ENCODE data around the gene E2F2.
A peak's percentile ranks its signal among the peaks of the same experiment; 100 is the strongest.
"Not testable (repeated sequence)": the region's sequence is repeated elsewhere in the genome, so short reads cannot be mapped to it uniquely, and the experiment has no call there.

The E2F2 gene

GRCh38 chr1:23545851-23546250, 14.8 kb upstream of the E2F2 start:
- no peak for DNase-seq

DNA sequence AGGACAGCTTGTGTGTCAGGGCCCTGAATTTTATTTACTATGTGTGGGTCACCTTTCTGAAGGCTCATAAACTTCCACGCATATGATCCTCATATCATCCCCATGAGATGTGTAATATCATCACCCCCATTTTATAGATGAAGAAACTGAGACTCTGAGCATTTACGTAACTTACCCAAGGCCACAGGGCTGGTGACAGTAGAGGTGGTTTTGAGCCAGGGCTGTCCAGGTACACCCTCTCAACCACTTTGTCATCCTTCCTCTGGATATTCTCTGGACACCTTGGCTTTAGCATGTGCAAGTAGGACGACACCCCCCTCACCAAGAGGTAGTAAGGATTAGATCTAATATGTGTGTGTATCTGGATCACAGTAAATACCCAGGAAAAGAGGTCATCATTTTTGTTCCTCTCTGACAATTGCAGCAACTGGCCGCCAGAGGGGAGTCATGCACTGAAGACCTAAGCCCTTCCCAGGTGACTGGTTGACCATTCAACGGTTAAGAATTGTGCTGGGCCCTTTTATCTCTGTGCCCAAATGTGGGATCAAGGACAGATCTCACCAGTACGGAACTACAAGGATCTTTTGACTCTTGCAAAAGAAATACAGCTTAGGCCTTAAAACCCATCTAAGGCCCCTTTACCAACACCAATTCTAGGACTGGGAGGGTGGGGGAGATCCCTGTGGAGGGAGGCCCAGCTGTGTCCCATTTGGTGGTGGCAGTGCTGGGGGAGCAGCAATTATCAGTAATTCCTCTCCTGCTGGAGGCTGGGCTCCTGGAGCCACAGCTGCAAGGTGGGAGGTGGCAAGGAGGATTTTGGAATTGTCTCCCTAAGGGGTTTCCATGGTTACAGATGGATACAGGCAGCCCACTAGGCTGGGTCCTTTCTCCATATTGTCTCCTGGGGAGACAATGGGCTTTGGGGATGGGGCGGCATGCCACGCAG, 13.7 kb upstream of the E2F2 start:
- peak; percentile 79 for DNase-seq

GRCh38 chr1:23543707-23544443, 12.8 kb upstream of the E2F2 start:
- no peak for DNase-seq

DNA sequence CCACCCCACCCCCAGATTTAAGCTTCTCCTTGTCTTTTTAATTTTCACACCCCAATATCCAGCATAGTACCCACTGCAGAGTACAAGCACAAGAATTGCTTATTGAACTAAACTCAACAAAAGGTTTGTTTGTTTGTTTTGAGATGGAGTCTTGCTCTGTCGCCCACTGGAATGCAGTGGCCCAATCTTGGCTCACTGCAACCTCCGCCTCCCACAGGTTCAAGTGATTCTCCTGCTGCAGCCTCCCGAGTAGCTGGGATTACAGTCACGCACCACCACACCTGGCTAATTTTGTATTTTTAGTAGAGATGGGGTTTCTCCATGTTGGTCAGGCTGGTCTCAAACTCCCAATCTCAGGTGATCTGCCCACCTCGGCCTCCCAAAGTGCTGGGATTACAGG, 11.9 kb upstream of the E2F2 start:
- not testable (repeated sequence) for DNase-seq

DNA sequence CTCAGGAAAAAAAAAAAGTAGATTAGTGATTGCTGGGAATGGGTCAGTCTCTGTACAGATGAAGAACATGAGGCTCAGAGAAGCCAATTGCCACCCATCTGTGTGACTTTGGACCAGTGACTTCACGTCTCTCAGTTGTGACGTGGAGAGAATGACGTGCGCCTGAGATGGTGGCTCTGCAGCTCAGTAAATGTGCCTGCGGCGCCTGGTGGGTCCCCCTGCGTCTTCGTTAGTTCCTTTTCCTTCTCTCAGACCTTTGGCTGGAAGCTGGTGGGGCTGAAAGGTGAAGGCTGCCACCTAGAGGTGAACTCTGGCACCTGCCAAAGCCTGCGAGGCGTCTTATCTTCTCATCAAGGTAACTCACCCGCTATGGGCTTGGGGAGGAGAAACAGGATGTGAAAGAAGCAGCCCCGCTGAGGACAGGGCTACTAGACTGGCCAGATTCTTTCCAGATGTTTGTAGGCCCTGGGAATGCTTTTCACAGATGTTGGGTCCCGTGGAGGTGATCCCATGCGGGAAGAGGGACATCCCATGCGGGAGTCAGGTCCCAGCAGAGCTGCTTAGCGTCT, 8.7 kb upstream of the E2F2 start:
- DNase-seq = peak; percentile 90

- peak; percentile 68 for DNase-seq
Observed at GRCh38 chr1:23537296-23537973, 6.4 kb upstream of the E2F2 start.

DNA sequence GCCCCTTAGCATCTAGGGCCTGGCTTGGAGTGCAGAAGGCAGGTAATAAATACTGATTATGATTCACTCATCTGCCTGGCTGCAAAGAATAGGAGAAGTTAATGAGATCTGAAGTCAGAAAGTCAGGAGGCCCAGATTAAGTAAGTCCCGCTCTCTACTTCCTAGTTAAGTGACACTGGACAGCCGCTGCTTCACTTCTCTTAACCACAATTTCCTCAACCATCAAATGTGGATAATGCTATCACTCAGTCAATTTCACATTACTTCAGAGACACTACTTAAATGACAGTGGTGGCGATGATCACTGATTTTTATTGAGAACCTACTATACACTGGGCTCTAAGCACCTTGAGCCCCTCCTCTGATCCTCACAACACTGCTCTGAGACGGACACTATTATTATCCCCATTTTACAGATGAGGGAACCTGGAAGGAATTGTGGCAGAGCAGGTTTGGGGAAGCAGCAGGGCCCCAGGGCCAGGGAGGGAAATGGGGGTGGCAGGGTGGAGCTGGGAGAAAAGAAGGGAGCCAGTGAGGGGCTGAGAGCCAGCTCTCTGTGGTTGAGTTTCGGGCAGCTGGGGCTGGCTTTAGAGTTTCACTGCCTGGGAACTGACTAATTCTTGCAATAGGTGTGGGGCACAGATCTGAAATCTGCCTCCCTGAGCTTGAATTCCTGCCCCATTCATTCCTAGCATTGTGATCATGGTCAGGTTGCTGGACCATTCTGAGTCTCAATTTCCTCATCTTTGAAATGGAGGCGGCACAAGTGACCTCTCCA, 2.4 kb upstream of the E2F2 start:
- DNase-seq = no peak

DNA sequence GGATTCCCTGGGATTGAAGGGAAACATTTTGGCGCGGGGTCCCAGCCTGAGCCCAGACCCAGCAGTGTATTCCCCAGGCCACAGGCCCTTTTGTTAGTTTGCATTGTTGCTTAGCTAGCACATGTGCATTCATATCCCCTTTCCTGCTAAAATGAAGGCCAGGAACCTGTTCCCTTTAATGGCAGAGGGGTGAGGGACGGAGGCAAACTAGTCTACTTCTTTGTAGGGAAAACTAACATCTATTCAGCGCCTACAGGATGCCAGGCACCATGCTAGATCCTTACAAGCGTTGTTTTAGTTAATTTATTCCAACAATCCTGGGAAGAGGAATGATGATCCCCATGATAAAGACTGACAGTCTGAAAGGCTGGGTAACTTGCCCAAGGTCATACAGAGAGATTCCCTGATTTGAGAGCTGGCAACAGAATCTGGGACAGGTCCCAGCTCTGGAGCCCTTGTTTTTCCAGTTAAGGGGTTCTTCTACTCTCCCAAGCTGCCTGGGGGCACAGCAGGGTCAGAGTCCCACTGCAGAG, 595 bp upstream of the E2F2 start:
- DNase-seq = no peak

- no peak for DNase-seq
Observed at GRCh38 chr1:23530087-23530746, 816 bp downstream of the E2F2 start.

- DNase-seq = no peak
Observed at GRCh38 chr1:23529146-23530086, 1.6 kb downstream of the E2F2 start.

GRCh38 chr1:23528250-23528978, 2.6 kb downstream of the E2F2 start:
- DNase-seq = peak; percentile 68

DNA sequence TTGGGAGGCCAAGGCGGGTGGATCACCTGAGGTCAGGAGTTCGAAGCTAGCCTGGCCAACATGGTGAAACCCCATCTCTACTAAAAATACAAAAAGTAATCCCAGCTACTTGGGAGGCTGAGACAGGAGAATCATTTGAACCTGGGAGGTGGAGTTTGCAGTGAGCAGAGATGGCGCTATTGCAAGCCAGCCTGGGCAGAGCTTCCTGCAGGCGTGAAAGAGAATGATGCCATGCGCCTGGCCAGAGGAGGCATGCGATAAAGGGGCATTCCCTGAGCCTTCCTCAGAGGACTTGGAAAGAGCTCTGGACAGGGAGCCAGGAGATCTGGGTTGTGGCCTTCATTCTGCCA, 3.2 kb downstream of the E2F2 start:
- DNase-seq = no peak

DNA sequence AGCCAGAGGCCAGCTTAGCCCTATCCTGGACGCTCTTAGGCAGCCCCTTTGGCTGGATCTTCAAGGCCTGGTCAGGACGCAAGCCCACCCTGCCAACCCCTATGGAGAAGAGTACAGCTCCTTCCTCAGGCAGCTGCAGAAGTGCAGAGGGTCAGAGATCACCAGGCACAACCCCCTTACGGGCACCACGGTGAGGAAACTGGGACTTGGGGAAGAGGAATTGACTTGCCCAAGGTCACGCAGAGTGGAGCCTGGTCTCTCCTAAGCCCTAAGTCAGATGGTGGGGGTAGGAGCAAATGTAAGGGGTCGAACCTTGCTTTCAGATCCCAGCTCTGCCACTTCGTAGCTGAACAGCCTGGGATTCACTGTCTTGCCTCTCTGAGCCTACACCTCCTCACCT, 3.7 kb downstream of the E2F2 start:
- no peak for DNase-seq

DNA sequence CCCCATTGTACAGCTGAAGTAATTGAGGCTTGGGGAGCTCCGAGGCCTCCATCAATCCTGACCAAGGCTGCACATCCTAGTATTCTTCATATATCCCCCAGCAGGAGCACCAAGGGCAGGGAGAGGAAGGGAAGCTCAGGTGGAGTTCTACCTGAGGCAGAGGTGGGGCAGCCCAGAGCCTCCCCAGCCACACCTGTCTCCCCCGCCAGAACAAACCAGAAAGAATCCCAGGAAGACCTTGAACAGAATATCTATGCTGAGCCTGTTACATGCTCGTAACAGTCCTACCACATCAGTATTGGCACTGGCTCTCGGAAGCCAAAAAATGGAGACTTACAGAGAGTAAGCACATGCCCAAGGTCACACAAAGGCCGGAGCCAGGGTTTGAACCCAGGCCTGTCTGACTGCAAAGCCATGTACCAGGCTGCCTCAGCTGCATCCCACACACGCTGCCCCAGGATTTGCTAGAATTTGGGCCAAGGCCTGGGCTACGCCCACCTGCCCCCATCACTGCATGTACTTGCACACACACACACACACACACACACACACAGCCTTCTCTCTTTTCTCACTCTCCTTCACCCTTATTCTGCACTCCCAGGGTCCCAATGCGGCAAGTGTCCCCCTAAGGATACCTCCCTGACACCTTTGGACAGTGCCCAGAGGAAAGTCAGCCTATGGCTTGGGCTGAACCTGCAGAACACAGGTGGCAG, 4.5 kb downstream of the E2F2 start:
- DNase-seq = no peak

DNA sequence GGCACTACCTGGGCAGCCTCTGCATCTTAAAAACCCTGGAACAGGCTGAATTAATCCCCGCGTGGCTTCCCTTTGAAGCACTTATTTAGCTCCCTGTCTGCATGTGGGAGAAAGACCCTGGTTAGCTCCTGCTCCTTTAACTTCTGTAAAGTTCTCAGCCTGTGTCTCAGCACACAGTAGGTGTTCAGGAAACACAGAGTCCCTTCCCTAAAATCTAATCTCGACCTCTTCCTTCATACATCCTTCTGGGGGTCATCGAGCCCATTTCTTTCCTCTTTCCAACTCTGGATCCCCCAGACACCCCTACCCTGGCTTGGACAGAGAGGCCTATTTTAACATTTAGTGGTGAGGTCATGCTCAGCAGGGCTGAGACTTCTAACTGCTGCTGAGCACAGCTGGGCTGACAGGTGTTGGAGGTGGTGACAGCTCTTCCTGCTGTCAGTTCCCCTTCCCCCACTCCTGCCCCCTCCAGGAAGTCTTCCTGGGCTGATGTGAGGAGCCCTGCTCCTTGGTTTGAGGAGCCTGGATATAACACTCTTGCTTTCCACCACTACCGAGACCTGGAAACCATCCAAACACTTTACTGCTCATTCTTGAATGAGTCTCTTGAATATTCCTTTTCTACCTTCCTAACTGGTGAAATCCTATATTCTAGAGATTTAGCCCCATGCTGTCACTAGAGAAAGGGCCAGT, 5.3 kb downstream of the E2F2 start:
- DNase-seq = no peak

- no peak for DNase-seq
Observed at GRCh38 chr1:23524716-23525401, 6.2 kb downstream of the E2F2 start.

DNA sequence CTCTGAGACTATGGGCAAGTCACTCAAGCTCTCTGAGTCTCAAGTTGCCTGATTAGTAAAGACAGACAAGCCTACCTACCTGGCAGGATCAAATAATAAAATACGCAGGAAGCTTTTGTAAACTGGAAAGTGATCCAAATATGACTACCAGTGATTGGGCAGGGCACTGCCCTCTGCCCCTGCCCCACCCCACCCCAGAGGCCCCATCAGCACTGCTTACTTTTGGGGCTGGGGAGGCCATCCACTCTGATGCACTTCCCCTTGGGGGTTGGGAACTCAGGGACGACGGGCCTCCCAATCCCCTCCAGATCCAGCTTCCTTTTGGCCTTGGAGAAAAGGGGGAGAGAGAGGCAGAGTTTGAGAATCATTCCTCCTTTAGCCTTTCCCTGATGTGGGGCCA, 6.9 kb downstream of the E2F2 start:
- DNase-seq = no peak

Measured in fibroblast of skin of right biceps (primary cell).